Tibial artery (tissue), 4 donors: Measurements from ENCODE around the gene TEX29.

ENCODE experiments used
- DNase-seq, 2 donors: peaks; one replicate each; pipeline ENCODE4 v3.0.0-alpha.2; 2019
- H3K27ac ChIP-seq, 2 donors: fragments of 200-600 bp; sonication (generic) in 1 of 2; 1 replicate in 1 of 2; 2 replicates in 1 of 2; pipeline ENCODE4 v1.5.1; 2018 to 2019; ENCODE audit warnings: mild to moderate bottlenecking in 1 of 2
- H3K27me3 ChIP-seq, 2 donors: fragments of 200-600 bp; sonication (generic) in 1 of 2; one replicate each; pipeline versions ENCODE4 v1.5.1 to v1.6.0; 2016 to 2019
- H3K36me3 ChIP-seq, 3 donors: fragments of 200-600 bp; sonication (generic) in 2 of 3; one replicate each; pipeline ENCODE4 v1.5.1; 2016 to 2019; ENCODE audit warnings: mild to moderate bottlenecking in 2 of 3
- H3K4me1 ChIP-seq, 4 donors: fragments of 200-600 bp; sonication (generic) in 2 of 4; 1 replicate in 3 of 4; 2 replicates in 1 of 4; pipeline ENCODE4 v1.5.1; 2016 to 2019
- H3K4me3 ChIP-seq, 2 donors: fragments of 200-600 bp; sonication (generic) in 1 of 2; 1 replicate in 1 of 2; 2 replicates in 1 of 2; pipeline ENCODE4 v1.5.1; 2018 to 2019; ENCODE audit warnings: mild to moderate bottlenecking in 2 of 2
- H3K9me3 ChIP-seq, 3 donors: fragments of 200-600 bp; sonication (generic) in 1 of 3; one replicate each; pipeline ENCODE4 v1.5.1; 2016 to 2019
- intact Hi-C: fragments of 100-400 bp; cut with DNase I; formaldehyde crosslinking; loops from one replicate; pipeline ENCODE4 v1.15.0; 2023; ENCODE audit warnings: low total_unique reads
- TF ChIP-seq, protein P1 (sequence below), 2 experiments: fragments of 200-600 bp in 1 of 2; fragments of 450-650 bp in 1 of 2; IDR thresholded peaks; one replicate each; pipeline ENCODE4 v1.5.1; 2017 to 2019; ENCODE audit warnings: antibody characterized with exemption in 2 of 2, mild to moderate bottlenecking in 1 of 2, moderate library complexity in 1 of 2

TEX29 gene

DNA sequence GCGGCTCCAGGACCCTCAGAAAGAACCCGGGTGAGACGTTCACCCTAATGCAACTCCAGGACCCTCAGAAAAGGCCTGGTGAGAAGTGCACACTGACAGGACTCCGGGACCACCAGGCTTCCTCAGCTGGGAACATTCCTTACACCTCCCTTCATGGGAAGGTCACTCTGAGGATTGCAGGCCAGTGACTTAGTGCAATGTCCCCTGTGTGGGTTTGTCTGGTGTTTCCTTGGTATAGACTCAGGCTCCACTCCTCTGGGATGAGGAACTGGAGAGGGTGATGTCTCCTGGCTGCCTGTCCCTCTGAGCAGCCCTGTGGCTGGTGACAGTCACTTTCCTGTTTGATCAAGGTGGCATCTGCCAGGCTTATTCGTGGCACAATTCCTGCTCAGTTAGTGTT is 49.7 kb downstream of the TEX29 start:
- no peaks in the 10 kb centered on the region for H3K4me1 ChIP-seq
- no peaks in the 10 kb centered on the region for H3K9me3 ChIP-seq
- no peak overlapping the region for H3K27ac ChIP-seq
- H3K36me3 ChIP-seq, result no peaks in the 10 kb centered on the region
- no peak overlapping the region for H3K4me3 ChIP-seq
- H3K27me3 ChIP-seq, result peaks cover 0 to 12% of the 10 kb centered on the region in 2 donors
- intact Hi-C loops, result no loop called here
- DNase-seq, result no peak
- TF ChIP-seq, protein P1, sequence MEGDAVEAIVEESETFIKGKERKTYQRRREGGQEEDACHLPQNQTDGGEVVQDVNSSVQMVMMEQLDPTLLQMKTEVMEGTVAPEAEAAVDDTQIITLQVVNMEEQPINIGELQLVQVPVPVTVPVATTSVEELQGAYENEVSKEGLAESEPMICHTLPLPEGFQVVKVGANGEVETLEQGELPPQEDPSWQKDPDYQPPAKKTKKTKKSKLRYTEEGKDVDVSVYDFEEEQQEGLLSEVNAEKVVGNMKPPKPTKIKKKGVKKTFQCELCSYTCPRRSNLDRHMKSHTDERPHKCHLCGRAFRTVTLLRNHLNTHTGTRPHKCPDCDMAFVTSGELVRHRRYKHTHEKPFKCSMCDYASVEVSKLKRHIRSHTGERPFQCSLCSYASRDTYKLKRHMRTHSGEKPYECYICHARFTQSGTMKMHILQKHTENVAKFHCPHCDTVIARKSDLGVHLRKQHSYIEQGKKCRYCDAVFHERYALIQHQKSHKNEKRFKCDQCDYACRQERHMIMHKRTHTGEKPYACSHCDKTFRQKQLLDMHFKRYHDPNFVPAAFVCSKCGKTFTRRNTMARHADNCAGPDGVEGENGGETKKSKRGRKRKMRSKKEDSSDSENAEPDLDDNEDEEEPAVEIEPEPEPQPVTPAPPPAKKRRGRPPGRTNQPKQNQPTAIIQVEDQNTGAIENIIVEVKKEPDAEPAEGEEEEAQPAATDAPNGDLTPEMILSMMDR (IDR thresholded peaks at IDR 0.05), result no peak

DNA sequence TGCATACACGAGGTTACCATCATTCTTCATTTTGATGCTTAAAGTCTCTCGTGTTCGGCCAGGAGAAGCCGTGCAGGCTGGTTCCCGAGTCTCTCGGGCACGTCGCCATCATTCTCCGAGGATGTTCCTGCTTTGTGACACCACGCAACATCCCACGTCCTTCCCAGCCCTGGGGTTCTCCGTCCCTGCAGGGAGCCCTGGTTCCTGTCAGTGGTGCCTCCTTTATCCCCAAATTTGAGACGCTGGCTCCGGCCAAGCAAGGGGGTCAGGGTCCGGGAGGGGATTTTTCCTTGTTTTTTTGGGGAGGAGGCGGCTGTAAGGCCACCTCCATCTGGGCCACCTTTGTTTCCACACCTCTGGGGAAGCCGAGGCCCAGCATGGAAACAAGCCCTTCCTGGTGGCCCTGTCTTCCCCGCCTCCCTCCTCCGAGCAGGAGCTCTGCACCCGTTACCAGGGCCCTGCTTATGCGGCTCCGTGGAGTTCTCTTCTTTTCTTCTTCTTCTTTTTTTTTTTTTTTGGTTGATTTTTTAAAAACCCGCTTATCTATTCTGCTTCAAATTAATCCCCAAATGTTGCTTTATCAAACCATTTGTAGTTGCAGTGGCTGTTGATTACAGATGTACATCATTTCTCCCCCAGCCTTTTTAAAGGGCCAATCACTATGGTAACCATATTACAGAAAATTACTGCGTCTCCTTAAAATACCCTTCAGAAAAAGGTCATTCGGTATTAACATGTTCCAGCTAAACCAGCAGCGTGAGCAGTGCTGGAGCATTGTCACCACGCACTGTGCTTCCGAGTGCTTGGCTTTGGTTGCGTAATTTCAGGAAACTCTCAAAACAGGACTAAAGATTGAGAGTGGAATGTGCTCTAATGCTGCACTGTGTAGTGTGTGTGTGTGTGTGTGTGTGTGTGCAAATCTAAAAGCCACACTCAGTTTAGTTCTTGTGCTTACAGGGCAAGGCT is 50.4 kb downstream of the TEX29 start:
- no peaks in the 10 kb centered on the region for H3K9me3 ChIP-seq
- no peak overlapping the region for H3K4me3 ChIP-seq
- H3K4me1 ChIP-seq, result no peaks in the 10 kb centered on the region
- H3K36me3 ChIP-seq, result no peaks in the 10 kb centered on the region
- intact Hi-C loops, result no loop called here
- H3K27me3 ChIP-seq, result peaks cover 0 to 5% of the 10 kb centered on the region in 2 donors
- TF ChIP-seq, protein P1 (IDR thresholded peaks at IDR 0.05), result no peak
- no peak for DNase-seq
- no peak overlapping the region for H3K27ac ChIP-seq

DNA sequence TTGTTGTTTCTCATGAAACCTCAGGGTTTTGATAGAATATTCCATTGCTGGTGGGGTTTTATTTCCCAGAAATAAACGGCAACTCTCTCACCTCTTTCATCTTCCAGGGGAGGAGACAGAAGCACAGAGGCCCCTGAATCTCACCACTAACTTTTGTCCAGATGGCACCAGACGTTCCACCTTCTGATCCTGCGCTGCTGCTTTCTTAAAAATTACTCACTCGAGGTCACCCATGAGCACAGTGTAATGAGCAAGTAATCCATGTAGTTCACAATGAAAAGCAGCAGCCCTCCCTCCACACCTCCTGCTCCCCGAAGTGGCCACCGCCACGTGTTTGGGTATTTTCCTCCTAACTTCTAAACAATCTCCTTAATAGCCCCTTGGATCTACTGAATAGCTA is 51.3 kb downstream of the TEX29 start:
- H3K9me3 ChIP-seq, result no peaks in the 10 kb centered on the region
- no peaks in the 10 kb centered on the region for H3K36me3 ChIP-seq
- DNase-seq, result no peak
- H3K27ac ChIP-seq, result no peak overlapping the region
- no peaks in the 10 kb centered on the region for H3K4me1 ChIP-seq
- intact Hi-C loops, result no loop called here
- no peak overlapping the region for H3K4me3 ChIP-seq
- peaks cover 0 to 3% of the 10 kb centered on the region in 2 donors for H3K27me3 ChIP-seq
- TF ChIP-seq, protein P1 (IDR thresholded peaks at IDR 0.05), result no peak

DNA sequence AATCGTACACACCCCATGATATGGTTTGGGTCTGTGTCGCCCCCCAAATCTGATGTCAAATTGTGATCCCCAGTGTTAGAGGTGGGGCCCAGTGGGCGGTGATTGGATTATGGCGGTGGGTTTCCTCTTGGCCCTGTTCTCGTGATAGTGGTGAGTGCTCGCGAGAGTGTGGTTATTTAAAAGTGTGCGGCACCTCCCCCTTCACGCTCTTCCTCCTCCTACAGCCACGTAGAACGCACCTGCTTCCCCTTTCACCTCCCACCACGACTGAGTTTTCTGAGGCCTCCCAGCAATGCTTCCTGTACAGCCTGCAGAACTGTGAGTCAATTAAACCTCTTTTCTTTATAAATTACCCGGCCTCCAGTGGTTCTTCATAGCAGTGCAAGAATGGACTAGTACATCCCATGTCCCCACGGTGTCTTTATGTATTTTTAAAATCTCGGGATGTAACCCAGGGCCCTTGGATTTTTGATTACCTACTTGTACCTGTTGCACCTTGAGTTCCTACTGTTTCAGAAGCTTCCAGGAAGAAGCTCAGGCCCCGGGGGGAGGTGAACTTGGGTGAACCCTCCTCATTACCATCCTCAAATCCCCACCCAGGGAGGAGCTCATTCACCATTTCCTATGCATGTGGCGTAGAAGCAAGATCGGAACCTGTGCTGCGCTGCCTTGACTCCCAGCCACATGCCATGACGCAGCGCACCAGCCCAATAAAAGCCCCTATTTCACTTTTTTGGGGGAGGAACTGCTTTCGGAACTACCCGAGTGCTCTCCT is 52.4 kb downstream of the TEX29 start:
- Histone ChIP-seq H3K36me3 (no peaks in the 10 kb centered on the region), H3K9me3 (no peaks in the 10 kb centered on the region), H3K27me3 (peaks cover 0 to 3% of the 10 kb centered on the region in 2 donors), H3K27ac (no peak overlapping the region), H3K4me1 (no peaks in the 10 kb centered on the region), H3K4me3 (no peak overlapping the region)
- no peak for DNase-seq
- intact Hi-C loops, result no loop called here
- TF ChIP-seq, protein P1 (IDR thresholded peaks at IDR 0.05), result no peak

DNA sequence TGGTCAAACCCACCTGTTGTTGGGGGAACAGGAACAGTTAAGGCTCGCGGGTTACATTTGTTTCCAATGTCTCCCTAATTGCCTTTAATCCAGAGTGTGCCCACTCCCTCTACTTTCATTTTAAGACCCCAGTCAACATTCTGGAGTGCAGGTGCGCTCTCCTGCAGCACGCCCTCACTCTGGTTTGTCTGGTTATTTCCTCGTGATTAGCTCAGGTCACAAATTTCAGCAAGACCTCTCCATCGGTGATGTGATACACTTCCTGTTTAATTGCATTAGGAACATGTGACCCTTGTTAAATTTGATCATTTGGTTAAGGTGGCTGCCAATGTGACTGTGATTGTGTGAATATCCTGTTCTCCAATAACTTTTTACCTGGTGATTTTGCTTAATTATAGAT is 53.0 kb downstream of the TEX29 start:
- DNase-seq, result no peak
- intact Hi-C loops, result no loop called here
- no peak overlapping the region for H3K27ac ChIP-seq
- no peak overlapping the region for H3K4me3 ChIP-seq
- no peaks in the 10 kb centered on the region for H3K36me3 ChIP-seq
- TF ChIP-seq, protein P1 (IDR thresholded peaks at IDR 0.05), result no peak
- no peaks in the 10 kb centered on the region for H3K9me3 ChIP-seq
- no peaks in the 10 kb centered on the region for H3K4me1 ChIP-seq
- peaks cover 0 to 3% of the 10 kb centered on the region in 2 donors for H3K27me3 ChIP-seq
